OCI-LY1 (cell line): ENCODE measurements around the gene PSPH.
"Not testable (repeated sequence)": the region's sequence is repeated elsewhere in the genome, so short reads cannot be mapped to it uniquely, and the experiment has no call there.

ENCODE experiments used
- H2AFZ ChIP-seq: fragments of 200-600 bp; sonication (generic), shearing (Covaris generic); 2 replicates; pipeline ENCODE4 v1.6.0; 2014; ENCODE audit warnings: antibody characterized with exemption, mild to moderate bottlenecking, low read length
- H3F3A ChIP-seq: fragments of 200-600 bp; sonication (generic), shearing (Covaris generic); 2 replicates; pipeline ENCODE4 v1.6.0; 2014; ENCODE audit warnings: mild to moderate bottlenecking, antibody characterized with exemption, low read length, moderate library complexity; ENCODE audit not compliant: insufficient read depth
- H3K27ac ChIP-seq: fragments of 200-600 bp; sonication (generic); 2 replicates; pipeline ENCODE4 v1.5.1; 2014; ENCODE audit warnings: low read length, mixed run types, mild to moderate bottlenecking, low read depth; ENCODE audit not compliant: poor library complexity, severe bottlenecking
- H3K27me3 ChIP-seq: fragments of 200-600 bp; sonication (generic); 2 replicates; pipeline ENCODE4 v1.6.0; 2014; ENCODE audit warnings: antibody characterized with exemption, mild to moderate bottlenecking, low read length, moderate library complexity; ENCODE audit not compliant: insufficient read depth
- H3K36me3 ChIP-seq: fragments of 200-600 bp; sonication (generic); 2 replicates; pipeline ENCODE4 v1.6.1; 2014; ENCODE audit warnings: mild to moderate bottlenecking, antibody characterized with exemption, low read length, moderate library complexity, mixed read lengths; ENCODE audit not compliant: insufficient read depth
- H3K4me1 ChIP-seq: fragments of 200-600 bp; sonication (generic); 2 replicates; pipeline ENCODE4 v1.5.1; 2014; ENCODE audit warnings: mild to moderate bottlenecking, low read length, moderate library complexity; ENCODE audit not compliant: insufficient read depth, severe bottlenecking
- H3K4me2 ChIP-seq: fragments of 200-600 bp; sonication (generic), shearing (Covaris generic); 2 replicates; pipeline ENCODE4 v1.6.1; 2014; ENCODE audit warnings: low read length
- H3K4me3 ChIP-seq: fragments of 200-600 bp; sonication (generic); 2 replicates; pipeline ENCODE4 v1.5.1; 2014; ENCODE audit warnings: low read length, low read depth, mild to moderate bottlenecking, mixed read lengths; ENCODE audit not compliant: poor library complexity, severe bottlenecking
- H3K79me2 ChIP-seq: fragments of 200-600 bp; shearing (Covaris generic); 2 replicates; pipeline ENCODE4 v1.6.1; 2016; ENCODE audit warnings: mixed run types, low read length, mixed read lengths; ENCODE audit not compliant: insufficient read depth
- H3K9ac ChIP-seq: fragments of 200-600 bp; sonication (generic), shearing (Covaris generic); 2 replicates; pipeline ENCODE4 v1.6.1; 2014; ENCODE audit warnings: mild to moderate bottlenecking, low read length, mixed read lengths
- H3K9me2 ChIP-seq: fragments of 200-600 bp; sonication (generic), shearing (Covaris generic); 2 replicates; pipeline ENCODE4 v1.6.1; 2014; ENCODE audit warnings: low read depth, mild to moderate bottlenecking, low read length, mixed read lengths
- H3K9me3 ChIP-seq: fragments of 200-600 bp; shearing (Covaris generic); 2 replicates; pipeline ENCODE4 v1.6.1; 2014; ENCODE audit warnings: low read length, mixed read lengths
- H4K20me1 ChIP-seq: fragments of 200-600 bp; sonication (generic), shearing (Covaris generic); 2 replicates; pipeline ENCODE4 v1.6.0; 2016; ENCODE audit warnings: mild to moderate bottlenecking, low read length; ENCODE audit not compliant: insufficient read depth
- CTCF ChIP-seq: fragments of 200-600 bp; sonication (generic), shearing (Covaris generic); IDR thresholded peaks from 2 replicates; pipeline ENCODE4 v1.5.1; 2017; ENCODE audit warnings: mild to moderate bottlenecking, antibody characterized with exemption, low read length, moderate library complexity, mixed read lengths
- EZH2 ChIP-seq: fragments of 200-600 bp; sonication (generic), shearing (Covaris generic); IDR thresholded peaks from 2 replicates; pipeline ENCODE4 v1.8.0; 2017; ENCODE audit warnings: borderline replicate concordance, mixed run types, mild to moderate bottlenecking, antibody characterized with exemption, low read length, moderate library complexity, mixed read lengths

Gene PSPH

GRCh38 chr7:56081626-56082340 is 30.5 kb upstream of the PSPH start:
- peaks cover 55% of the 10 kb centered on the region for H3K36me3 ChIP-seq
- H3K4me2 ChIP-seq, result no peak overlapping the region
- no peak for TF ChIP-seq EZH2
- TF ChIP-seq CTCF, result no peak

GRCh38 chr7:56080726-56081435 is 29.6 kb upstream of the PSPH start:
- not testable (repeated sequence) for H3K4me2 ChIP-seq, H3K4me3 ChIP-seq

More at GRCh38 chr7:56081626-56082340, 30.5 kb upstream of the PSPH start:
- Histone ChIP-seq H3K27me3 (no peaks in the 10 kb centered on the region), H3K9me3 (no peaks in the 10 kb centered on the region), H3K4me3 (no peak overlapping the region), H3K9me2 (no peaks in the 10 kb centered on the region), H3K27ac (no peak overlapping the region), H3F3A (no peaks in the 10 kb centered on the region), H2AFZ (no peak overlapping the region), H4K20me1 (no peaks in the 10 kb centered on the region), H3K4me1 (no peaks in the 10 kb centered on the region), H3K9ac (no peak overlapping the region), H3K79me2 (no peaks in the 10 kb centered on the region)

GRCh38 chr7:56079450-56080185 is 28.4 kb upstream of the PSPH start:
- TF ChIP-seq EZH2 (no peak), CTCF (peak; percentile 53)
- Histone ChIP-seq H3K36me3 (peaks cover 58% of the 10 kb centered on the region), H3K27ac (no peak overlapping the region), H3K9me3 (no peaks in the 10 kb centered on the region), H3K4me2 (no peak overlapping the region), H3K4me1 (peaks cover under 1% of the 10 kb centered on the region), H3K27me3 (no peaks in the 10 kb centered on the region), H4K20me1 (no peaks in the 10 kb centered on the region), H3K4me3 (no peak overlapping the region), H3K9ac (no peak overlapping the region), H3K9me2 (no peaks in the 10 kb centered on the region), H2AFZ (no peak overlapping the region), H3K79me2 (no peaks in the 10 kb centered on the region), H3F3A (no peaks in the 10 kb centered on the region)

More at GRCh38 chr7:56080726-56081435, 29.6 kb upstream of the PSPH start:
- not testable (repeated sequence) for H4K20me1 ChIP-seq, H3K9ac ChIP-seq, H3K27ac ChIP-seq, H3F3A ChIP-seq, H3K9me3 ChIP-seq, H3K4me1 ChIP-seq, H3K27me3 ChIP-seq, H3K9me2 ChIP-seq, H3K79me2 ChIP-seq, H2AFZ ChIP-seq
- peaks cover 52% of the 10 kb centered on the region for H3K36me3 ChIP-seq
